Kidney (tissue), 14 donors: Measurements from ENCODE around the gene IDI1. TPM values are rescaled to one million over a fixed set of nuclear protein-coding genes. Genes with fewer than 3 reads are reported as not detected.

Experiments
- DNase-seq, 5 donors: peaks; one replicate each; pipeline ENCODE4 v3.0.0-alpha.2; 2013 to 2020
- FAIRE-seq: peaks from 2 replicates; lab custom pipeline; 2012; peaks lifted over from hg19 to GRCh38; lab: Jason Lieb, UNC
- H3K27ac ChIP-seq, 2 donors: one replicate each; pipeline ENCODE4 v1.7.0; 2013; ENCODE audit warnings: low read depth in 2 of 2, low read length in 2 of 2, inconsistent platforms in 1 of 2
- H3K27me3 ChIP-seq: one replicate; pipeline ENCODE4 v1.7.1; 2013; ENCODE audit warnings: low read length, inconsistent platforms; ENCODE audit not compliant: control insufficient read depth, insufficient read depth
- H3K36me3 ChIP-seq, 3 donors: one replicate each; pipeline versions ENCODE4 v1.7.0 to v1.7.1; 2013; ENCODE audit warnings: low read length in 3 of 3, control low read depth in 1 of 3, inconsistent platforms in 1 of 3; ENCODE audit not compliant: insufficient read depth in 3 of 3, control insufficient read depth in 2 of 3
- H3K4me1 ChIP-seq, 3 donors: one replicate each; pipeline versions ENCODE4 v1.7.0 to v1.7.1; 2013; ENCODE audit warnings: low read length in 3 of 3, inconsistent platforms in 1 of 3, low read depth in 1 of 3; ENCODE audit not compliant: control insufficient read depth in 2 of 3, insufficient read depth in 2 of 3
- H3K4me3 ChIP-seq, 3 donors: one replicate each; pipeline versions ENCODE4 v1.7.0 to v1.8.1; 2013; ENCODE audit warnings: low read length in 3 of 3, control low read depth in 1 of 3, inconsistent platforms in 1 of 3
- H3K9ac ChIP-seq, 3 donors: one replicate each; pipeline versions ENCODE4 v1.7.0 to v1.7.1; 2013; ENCODE audit warnings: low read length in 3 of 3, control low read depth in 1 of 3, inconsistent platforms in 1 of 3
- H3K9me3 ChIP-seq, 3 donors: one replicate each; pipeline versions ENCODE4 v1.7.0 to v1.7.1; 2013; ENCODE audit warnings: low read length in 3 of 3, control low read depth in 1 of 3, inconsistent platforms in 1 of 3; ENCODE audit not compliant: control insufficient read depth in 2 of 3, insufficient read depth in 1 of 3
- CTCF ChIP-seq: IDR thresholded peaks from 3 replicates; pipeline ENCODE4 v1.5.1; 2012; ENCODE audit warnings: mild to moderate bottlenecking, moderate library complexity, borderline replicate concordance; ENCODE audit not compliant: insufficient read depth; ENCODE audit errors: extremely low read depth
- intact Hi-C: fragments of 100-400 bp; cut with DNase I; formaldehyde crosslinking; loops from one replicate; pipeline ENCODE4 v1.11.1; 2022
- polyA plus RNA-seq: library from polyadenylated mRNA; stranded (reverse); fragments of 350-450 nt; fragmentation: Illumina TruSeq; extraction: RNeasy Lipid Tissue Mini Kit (QIAGEN cat#74804); gene quantifications from one replicate; pipeline ENCODE4 v1.2.3, GENCODE V29; 2014; ENCODE audit warnings: low read depth, low replicate concordance; ENCODE audit not compliant: insufficient read depth
- total RNA-seq: library from RNA; stranded (reverse); fragmentation: NEBNext Ultra II Directional; extraction: Animal tissue kit (Norgen Biotek cat#: 25700); gene quantifications from one replicate; pipeline ENCODE4 v1.2.1, GENCODE V29; 2021
- donor health status: control.
- donor health status: control.
- donor health status: control.
- donor health status: control.
- donor health status: control.
- donor health status: DM: yes; HTN: yes; CAD: no.
- donor health status: Normal renal cell carcinoma (clear cell type).

The IDI1 gene
- total and polyA plus RNA-seq, 2 donors from 2014 or later = 27.5 to 59.7 TPM

GRCh38 chr10:1047937-1048336 lies 982 bp downstream of the IDI1 start:
- peaks cover 3 to 8% (median 8%) of the 10 kb centered on the region in 3 donors for H3K36me3 ChIP-seq
- H3K9ac ChIP-seq = peak overlapping the region; percentile 69 to 95 (median 92)
- no peaks in the 10 kb centered on the region for H3K27me3 ChIP-seq
- no peak for FAIRE-seq
- intact Hi-C loops = no loop called here
- peaks cover 0 to 10% (median 10%) of the 10 kb centered on the region in 3 donors for H3K4me1 ChIP-seq
- H3K27ac ChIP-seq = peak overlapping the region; percentile 100
- DNase-seq = peak in 3 of 5 donors; percentile 16 to 57 (median 45)
- TF ChIP-seq CTCF = no peak
- H3K4me3 ChIP-seq = peak overlapping the region; percentile 80 to 95 (median 95)
- H3K9me3 ChIP-seq = no peaks in the 10 kb centered on the region

GRCh38 chr10:1045415-1045814 lies 3.5 kb downstream of the IDI1 start:
- FAIRE-seq = no peak
- no peak overlapping the region for H3K27ac ChIP-seq
- intact Hi-C loops = no loop called here

GRCh38 chr10:1044964-1045363 lies 4.0 kb downstream of the IDI1 start:
- Histone ChIP-seq H3K27me3 (no peaks in the 10 kb centered on the region), H3K9ac (no peak overlapping the region), H3K36me3 (peaks cover 0 to 12% (median 3%) of the 10 kb centered on the region in 3 donors), H3K9me3 (no peaks in the 10 kb centered on the region), H3K4me3 (no peak overlapping the region), H3K4me1 (peaks cover 0 to 10% (median 8%) of the 10 kb centered on the region in 3 donors), H3K27ac (no peak overlapping the region)
- FAIRE-seq = no peak
- no peak for DNase-seq
- intact Hi-C loops = no loop called here
- TF ChIP-seq CTCF = no peak

More at GRCh38 chr10:1045415-1045814, 3.5 kb downstream of the IDI1 start:
- H3K36me3 ChIP-seq = peaks cover 0 to 12% (median 3%) of the 10 kb centered on the region in 3 donors
- H3K9me3 ChIP-seq = no peaks in the 10 kb centered on the region
- no peaks in the 10 kb centered on the region for H3K27me3 ChIP-seq
- no peak overlapping the region for H3K4me3 ChIP-seq
- no peak for TF ChIP-seq CTCF
- no peak for DNase-seq
- peaks cover 0 to 10% (median 8%) of the 10 kb centered on the region in 3 donors for H3K4me1 ChIP-seq
- no peak overlapping the region for H3K9ac ChIP-seq

GRCh38 chr10:1044146-1044545 lies 4.8 kb downstream of the IDI1 start:
- H3K4me3 ChIP-seq = no peak overlapping the region
- DNase-seq (no peak), FAIRE-seq (no peak)
- peaks cover 0 to 10% (median 8%) of the 10 kb centered on the region in 3 donors for H3K4me1 ChIP-seq
- no peaks in the 10 kb centered on the region for H3K27me3 ChIP-seq
- no peak overlapping the region for H3K9ac ChIP-seq
- no peaks in the 10 kb centered on the region for H3K9me3 ChIP-seq
- peak overlapping the region in 1 of 2 donors; percentile 59 for H3K27ac ChIP-seq
- H3K36me3 ChIP-seq = peaks cover 0 to 12% (median 3%) of the 10 kb centered on the region in 3 donors
- intact Hi-C loops = no loop called here
- TF ChIP-seq CTCF = no peak
